Motor neuron (in vitro differentiated cells): ENCODE results near the gene MIB1. TPM values are rescaled to one million over a fixed set of nuclear protein-coding genes. Genes with fewer than 3 reads are reported as not detected.

ENCODE experiments used
- ATAC-seq, 8 experiments: fragments of 200-7000 bp; cut with Tn5 transposase; replicated peaks in 6 of 8; 2 replicates each; pipeline ENCODE4 v1.8.0; 2021; ENCODE audit warnings: mild to moderate bottlenecking in 8 of 8, moderate library complexity in 8 of 8
- H3K27ac ChIP-seq, 2 donors: fragments of 250-450 bp; sonication (Bioruptor Pico); 2 replicates each; pipeline ENCODE4 v1.9.0; 2021; ENCODE audit warnings: antibody characterized with exemption in 2 of 2, mild to moderate bottlenecking in 2 of 2, moderate library complexity in 1 of 2
- H3K4me1 ChIP-seq, 2 donors: fragments of 250-450 bp; sonication (Bioruptor Pico); replicated peaks in 1 of 2; 2 replicates each; pipeline ENCODE4 v1.6.1; 2021; ENCODE audit warnings: antibody characterized with exemption in 2 of 2, mild to moderate bottlenecking in 2 of 2, moderate library complexity in 1 of 2
- H3K4me3 ChIP-seq, 5 donors: fragments of 250-450 bp; sonication (Bioruptor Pico); 2 replicates each; pipeline ENCODE4 v1.9.0; 2021; ENCODE audit warnings: antibody characterized with exemption in 5 of 5, mild to moderate bottlenecking in 5 of 5, moderate library complexity in 4 of 5
- WGBS, 10 experiments: fragments of 450-650 bp; shearing (Covaris generic); methylation state at CpG; one replicate each; pipeline ENCODE4 v1.0.0; 2022; 5-methylcytosine and 5-hydroxymethylcytosine counted together
- in situ Hi-C, 9 experiments: fragments of 400-800 bp; cut with MboI; loops; one replicate each; pipeline ENCODE4 v1.15.0; 2021; ENCODE audit warnings: low sequenced_read_pairs in 9 of 9, low pct_unique_long_range_greater_than_20kb in 2 of 9; ENCODE audit not compliant: unreplicated experiment in 9 of 9
- total RNA-seq, 8 experiments: library from RNA; unstranded; fragments of 300-600 nt; gene quantifications; 2 replicates each; pipeline versions ENCODE4 v1.2.3 to v1.2.4, GENCODE V29; 2022

Gene MIB1
- total RNA-seq, 8 experiments from 2014 or later: 28.5 to 82.2 (median 45.1) TPM

DNA sequence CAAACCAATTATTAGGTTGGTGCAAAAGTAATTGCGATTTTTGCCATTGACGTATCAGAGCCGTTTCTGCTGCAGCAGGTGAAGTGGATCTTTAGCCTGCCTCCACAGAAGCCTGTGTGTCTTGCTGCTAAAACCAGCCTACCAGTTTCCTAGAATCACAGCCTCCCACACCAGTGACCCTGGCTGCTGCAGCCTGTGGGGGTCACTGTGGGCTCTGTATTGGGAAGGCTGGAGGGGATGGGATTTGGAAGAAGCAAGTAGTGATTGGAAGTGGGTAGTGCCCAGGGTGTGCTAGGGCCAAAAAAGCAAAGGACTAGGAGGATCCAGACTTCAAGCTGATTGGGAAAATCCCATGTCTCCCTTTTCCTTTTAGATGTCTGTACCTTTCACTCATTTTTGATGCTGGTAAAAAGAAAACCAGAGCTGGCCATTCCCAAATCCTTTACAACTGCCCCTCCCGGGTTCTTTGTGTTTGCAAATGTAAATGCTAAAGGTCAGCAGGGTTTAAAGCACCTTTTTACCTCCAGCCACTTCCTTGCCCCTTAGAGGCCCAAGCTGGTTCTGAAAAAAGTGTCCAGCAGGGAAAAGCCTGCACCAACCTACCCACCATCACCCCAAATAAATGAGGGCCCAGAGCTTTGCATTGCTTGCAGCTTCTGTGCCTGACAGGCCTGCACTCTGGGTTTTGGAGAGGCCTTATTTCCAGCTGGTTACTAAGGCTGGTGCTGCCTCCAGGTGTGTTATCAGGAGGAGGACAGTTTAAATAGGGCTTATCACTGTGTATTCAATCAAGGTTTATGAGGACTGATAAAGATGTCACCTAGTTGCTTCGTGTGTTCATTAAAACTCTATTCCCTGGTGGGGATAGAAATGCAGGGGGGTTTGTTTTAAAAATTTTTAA, 172.0 kb downstream of the MIB1 start:
- H3K4me3 ChIP-seq: no peak overlapping the region
- ATAC-seq: peak in 1 of 8 experiments; percentile 45
- H3K4me1 ChIP-seq: no peaks in the 10 kb centered on the region
- in situ Hi-C loops: loop anchor here in 1 of 9 experiments (25.0 kb wide), 1 partner anchor 650 kb away; no protein-coding TSS in a partner anchor
- no peak overlapping the region for H3K27ac ChIP-seq
- WGBS, 10 experiments: 0 to 89% (median 59%) methylated on average over 1 to 5 of the region's 5 CpGs; no CpG with 5 or more reads in 3 of the 10 experiments

DNA sequence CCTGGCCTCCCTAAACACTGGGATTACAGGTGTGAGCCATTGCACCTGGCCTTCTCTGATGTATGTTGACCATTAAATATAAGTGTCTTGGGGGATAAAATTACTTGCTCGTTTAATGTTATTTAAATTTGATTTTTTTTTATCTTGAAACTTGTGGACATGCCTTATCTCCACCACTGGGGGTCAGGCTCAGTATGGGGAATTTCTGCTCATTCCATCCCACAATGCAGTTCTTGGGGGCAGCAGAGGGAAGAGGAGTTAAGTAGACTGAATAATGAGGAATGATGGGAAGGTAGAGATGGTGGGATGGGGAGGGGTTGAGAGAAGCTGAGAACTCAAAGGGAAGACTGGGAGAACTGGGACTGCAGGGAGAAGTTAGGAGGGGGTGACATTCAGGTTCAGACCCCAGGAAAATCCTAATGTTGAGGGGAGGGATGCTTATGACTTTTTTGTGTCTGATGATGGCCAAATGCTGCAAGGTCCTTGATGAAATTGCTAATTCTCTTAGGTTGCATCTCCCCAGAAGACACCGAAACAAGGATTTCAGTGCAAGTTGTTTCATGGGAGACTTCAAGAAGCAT, 174.2 kb downstream of the MIB1 start:
- in situ Hi-C loops: loop anchor here in 1 of 9 experiments (25.0 kb wide), 1 partner anchor 647 kb away; no protein-coding TSS in a partner anchor
- H3K4me3 ChIP-seq: no peak overlapping the region
- ATAC-seq: peak in 4 of 8 experiments; percentile 43 to 74 (median 60)
- 20 to 100% (median 50%) methylated on average over 1 to 2 of the region's 2 CpGs; no CpG with 5 or more reads in 3 of the 10 experiments for WGBS, 10 experiments
- H3K27ac ChIP-seq: no peak overlapping the region
- no peaks in the 10 kb centered on the region for H3K4me1 ChIP-seq

DNA sequence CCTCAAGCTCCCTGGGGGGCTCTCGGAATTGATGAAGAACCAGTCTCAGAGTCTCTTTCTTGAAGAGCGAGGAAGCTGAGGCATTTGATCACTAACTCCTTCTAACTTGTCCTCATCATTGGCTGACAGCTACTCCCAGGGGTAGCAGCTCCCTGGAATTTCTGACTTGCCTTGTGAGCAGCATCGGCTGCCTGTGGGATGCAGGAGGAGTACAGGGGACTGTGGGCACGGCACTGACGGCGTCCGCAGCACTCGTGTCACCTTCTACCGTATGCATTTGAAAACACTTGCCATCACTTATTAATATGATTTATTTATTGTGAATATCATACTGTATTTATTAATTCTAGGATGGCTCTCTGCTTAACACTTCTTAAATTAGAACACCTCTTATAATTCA, 175.0 kb downstream of the MIB1 start:
- Histone ChIP-seq H3K4me1 (no peaks in the 10 kb centered on the region), H3K27ac (no peak overlapping the region), H3K4me3 (no peak overlapping the region)
- in situ Hi-C loops: loop anchor here in 1 of 9 experiments (25.0 kb wide), 1 partner anchor 647 kb away; no protein-coding TSS in a partner anchor
- 30 to 100% (median 75%) methylated on average over 2 to 8 of the region's 9 CpGs; no CpG with 5 or more reads in 4 of the 10 experiments for WGBS, 10 experiments
- ATAC-seq: no peak

DNA sequence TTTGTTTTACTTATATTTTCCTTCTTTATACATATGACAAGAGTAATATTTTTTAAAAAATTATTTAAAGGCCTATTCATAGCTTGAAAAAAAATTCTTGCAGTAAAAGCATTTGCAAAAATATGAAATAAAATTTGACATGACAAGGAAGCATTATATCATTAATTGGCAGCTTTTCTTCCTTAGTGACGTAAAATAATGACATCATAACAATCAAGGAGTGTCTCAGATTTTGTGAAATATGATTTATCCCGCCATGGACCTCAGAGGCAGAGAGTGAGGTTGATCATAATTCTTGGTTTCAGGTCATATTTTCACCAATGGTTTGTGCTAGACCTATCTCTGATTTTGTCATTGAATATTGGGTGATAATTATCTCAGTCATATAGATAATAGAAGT, 176.0 kb downstream of the MIB1 start:
- no peak for ATAC-seq
- Histone ChIP-seq H3K27ac (no peak overlapping the region), H3K4me3 (no peak overlapping the region), H3K4me1 (no peaks in the 10 kb centered on the region)
- in situ Hi-C loops: loop anchor here in 1 of 9 experiments (25.0 kb wide), 1 partner anchor 646 kb away; no protein-coding TSS in a partner anchor
- 0 to 100% (median 62%) methylated on average over 1 to 2 of the region's 2 CpGs; no CpG with 5 or more reads in 1 of the 10 experiments for WGBS, 10 experiments

DNA sequence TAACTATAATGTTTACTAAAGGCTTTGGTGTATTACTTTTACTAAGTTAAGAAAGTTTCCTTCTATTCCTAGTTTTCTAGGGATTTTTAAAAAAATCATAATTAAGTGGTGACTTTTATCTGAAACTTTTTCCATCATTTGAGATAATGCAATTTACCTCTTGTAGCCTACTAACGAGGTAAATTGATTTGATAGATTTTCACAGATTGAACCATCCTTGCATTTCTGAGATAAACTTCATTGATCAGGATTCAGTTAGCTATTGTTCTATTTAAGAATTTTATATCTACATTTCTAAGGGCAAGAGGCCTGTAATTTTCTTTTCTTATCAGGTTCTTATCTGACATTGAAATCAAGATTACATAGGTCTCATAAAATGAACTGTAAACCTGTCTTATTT, 178.1 kb downstream of the MIB1 start:
- H3K27ac ChIP-seq: no peak overlapping the region
- ATAC-seq: no peak
- 0 to 93% (median 47%) methylated on average over 1 of the region's 1 CpG; no CpG with 5 or more reads in 2 of the 10 experiments for WGBS, 10 experiments
- H3K4me3 ChIP-seq: no peak overlapping the region
- in situ Hi-C loops: loop anchor here in 1 of 9 experiments (25.0 kb wide), 1 partner anchor 644 kb away; no protein-coding TSS in a partner anchor
- H3K4me1 ChIP-seq: no peaks in the 10 kb centered on the region

Other genes starting within 250 kb of the MIB1 start
- 10 to 100 TPM; 13.8 to 38.2 (median 24.2) TPM for gene ESCO1, start 140.1 kb upstream of the MIB1 start, total RNA-seq
- 10 to 100 TPM; 28.2 to 74.8 (median 36.5) TPM for gene SNRPD1, start 128.5 kb upstream of the MIB1 start, total RNA-seq
- 1 to 10 TPM; 4.0 to 8.1 (median 6.4) TPM for gene ABHD3, start 36.0 kb upstream of the MIB1 start, total RNA-seq